Stimulated activated naive B cell treated with anti-CD40 and anti-IgM and Interleukin-4, amounts not matched to agents 10 μg/mL and 1 μg/mL and 100 μg/mL, for 72 hours (primary cell): ENCODE measurements around the gene SPIRE2.
A peak's percentile ranks its signal among the peaks of the same experiment; 100 is the strongest.
"Not testable (repeated sequence)": the region's sequence is repeated elsewhere in the genome, so short reads cannot be mapped to it uniquely, and the experiment has no call there.

ENCODE experiments used
- ATAC-seq, 2 donors: fragments of 150-1000 bp; cut with Tn5 transposase; replicated peaks; 2 replicates each; pipeline ENCODE4 v1.10.0; 2021; ENCODE audit warnings: moderate library complexity in 1 of 2
- DNase-seq: peaks from one replicate; pipeline ENCODE4 v3.0.0; 2021
- H3K27ac Mint-ChIP-seq: one replicate; pipeline ENCODE4 v1.8.0; 2022; ENCODE audit warnings: mild to moderate bottlenecking, mixed read lengths
- H3K27me3 Mint-ChIP-seq, 2 donors: one replicate each; pipeline ENCODE4 v1.8.0; 2022; ENCODE audit warnings: mixed read lengths in 2 of 2
- H3K36me3 Mint-ChIP-seq, 2 donors: one replicate each; pipeline ENCODE4 v1.8.0; 2022; ENCODE audit warnings: mixed read lengths in 2 of 2, mild to moderate bottlenecking in 1 of 2
- H3K4me1 Mint-ChIP-seq, 2 donors: one replicate each; pipeline ENCODE4 v1.8.0; 2022; ENCODE audit warnings: mixed read lengths in 2 of 2, mild to moderate bottlenecking in 1 of 2
- H3K4me3 Mint-ChIP-seq, 2 donors: one replicate each; pipeline ENCODE4 v1.8.0; 2022; ENCODE audit warnings: mild to moderate bottlenecking in 2 of 2, mixed read lengths in 2 of 2, moderate library complexity in 1 of 2
- H3K9me3 Mint-ChIP-seq, 2 donors: one replicate each; pipeline ENCODE4 v1.8.0; 2022; ENCODE audit warnings: mixed read lengths in 2 of 2, mild to moderate bottlenecking in 1 of 2

SPIRE2 gene

GRCh38 chr16:89828199-89828869 lies at the start of gene SPIRE2:
Gene SPIRE2 (plus strand): TSS chr16:89828475. CDS start chr16:89828551, 76 bp downstream.
- peaks cover 32 to 56% of the 10 kb centered on the region in 2 donors for H3K27me3 Mint-ChIP-seq
- H3K4me1 Mint-ChIP-seq: peaks cover 0 to 6% of the 10 kb centered on the region in 2 donors
- DNase-seq (peak; percentile 54), ATAC-seq (peak; percentile 90 to 93)
- H3K9me3 Mint-ChIP-seq: no peaks in the 10 kb centered on the region
- H3K36me3 Mint-ChIP-seq: peaks cover 0 to 9% of the 10 kb centered on the region in 2 donors
- peak within 1 kb of the TSS; percentile 41 to 60 for H3K4me3 Mint-ChIP-seq
- no peak within 1 kb of the TSS for H3K27ac Mint-ChIP-seq

GRCh38 chr16:89779231-89779908 lies 48.9 kb upstream of the SPIRE2 start:
- DNase-seq (no peak), ATAC-seq (no peak)
- Mint-ChIP-seq H3K4me3 (no peak overlapping the region), H3K9me3 (no peaks in the 10 kb centered on the region), H3K36me3 (peaks cover 26 to 39% of the 10 kb centered on the region in 2 donors), H3K27ac (no peak overlapping the region), H3K27me3 (no peaks in the 10 kb centered on the region), H3K4me1 (peaks cover 0 to 4% of the 10 kb centered on the region in 2 donors)

GRCh38 chr16:89779909-89780305 lies 48.4 kb upstream of the SPIRE2 start:
- no peaks in the 10 kb centered on the region for H3K9me3 Mint-ChIP-seq
- ATAC-seq (no peak), DNase-seq (no peak)
- no peak overlapping the region for H3K27ac Mint-ChIP-seq
- H3K4me1 Mint-ChIP-seq: peaks cover 0 to 4% of the 10 kb centered on the region in 2 donors
- H3K4me3 Mint-ChIP-seq: no peak overlapping the region
- peaks cover 31 to 44% of the 10 kb centered on the region in 2 donors for H3K36me3 Mint-ChIP-seq
- H3K27me3 Mint-ChIP-seq: no peaks in the 10 kb centered on the region

GRCh38 chr16:89782489-89782888 lies 45.8 kb upstream of the SPIRE2 start:
- no peak for DNase-seq
- Mint-ChIP-seq H3K27ac (no peak overlapping the region), H3K27me3 (no peaks in the 10 kb centered on the region), H3K4me1 (peaks cover 0 to 2% of the 10 kb centered on the region in 2 donors), H3K9me3 (no peaks in the 10 kb centered on the region), H3K4me3 (no peak overlapping the region), H3K36me3 (peaks cover 33 to 49% of the 10 kb centered on the region in 2 donors)
- no peak for ATAC-seq

- H3K4me1 Mint-ChIP-seq, ATAC-seq, DNase-seq, H3K27ac Mint-ChIP-seq, H3K9me3 Mint-ChIP-seq, H3K4me3 Mint-ChIP-seq, H3K27me3 Mint-ChIP-seq: not testable (repeated sequence)
- peaks cover 36 to 51% of the 10 kb centered on the region in 2 donors for H3K36me3 Mint-ChIP-seq
These were observed 44.3 kb upstream of the SPIRE2 start for GRCh38 chr16:89783952-89784351.

- Mint-ChIP-seq H3K36me3 (peaks cover 37 to 52% of the 10 kb centered on the region in 2 donors), H3K4me3 (no peak overlapping the region)
These were observed 43.9 kb upstream of the SPIRE2 start for GRCh38 chr16:89784406-89784805.

GRCh38 chr16:89785523-89786155 lies 42.6 kb upstream of the SPIRE2 start:
- H3K27ac Mint-ChIP-seq: no peak overlapping the region
- H3K36me3 Mint-ChIP-seq: peaks cover 40 to 50% of the 10 kb centered on the region in 2 donors
- H3K27me3 Mint-ChIP-seq: no peaks in the 10 kb centered on the region
- H3K4me1 Mint-ChIP-seq: peaks cover 0 to 2% of the 10 kb centered on the region in 2 donors
- no peak overlapping the region for H3K4me3 Mint-ChIP-seq
- ATAC-seq (no peak), DNase-seq (no peak)
- H3K9me3 Mint-ChIP-seq: no peaks in the 10 kb centered on the region

More at GRCh38 chr16:89784406-89784805, 43.9 kb upstream of the SPIRE2 start:
- Mint-ChIP-seq H3K9me3 (no peaks in the 10 kb centered on the region), H3K4me1 (peaks cover 0 to 2% of the 10 kb centered on the region in 2 donors), H3K27ac (no peak overlapping the region), H3K27me3 (no peaks in the 10 kb centered on the region)
- ATAC-seq (no peak), DNase-seq (no peak)

GRCh38 chr16:89786474-89787364 lies 41.6 kb upstream of the SPIRE2 start:
- peaks cover 0 to 2% of the 10 kb centered on the region in 2 donors for H3K4me1 Mint-ChIP-seq
- no peaks in the 10 kb centered on the region for H3K9me3 Mint-ChIP-seq
- H3K27ac Mint-ChIP-seq: no peak overlapping the region
- DNase-seq (no peak), ATAC-seq (no peak)
- H3K27me3 Mint-ChIP-seq: no peaks in the 10 kb centered on the region
- no peak overlapping the region for H3K4me3 Mint-ChIP-seq
- peaks cover 44 to 59% of the 10 kb centered on the region in 2 donors for H3K36me3 Mint-ChIP-seq

- no peaks in the 10 kb centered on the region for H3K27me3 Mint-ChIP-seq
- peaks cover 50 to 62% of the 10 kb centered on the region in 2 donors for H3K36me3 Mint-ChIP-seq
- no peaks in the 10 kb centered on the region for H3K9me3 Mint-ChIP-seq
- H3K27ac Mint-ChIP-seq: no peak overlapping the region
- DNase-seq (no peak), ATAC-seq (no peak)
- peaks cover 0 to 2% of the 10 kb centered on the region in 2 donors for H3K4me1 Mint-ChIP-seq
- no peak overlapping the region for H3K4me3 Mint-ChIP-seq
These were observed 40.9 kb upstream of the SPIRE2 start for GRCh38 chr16:89787365-89787805.

- ATAC-seq (no peak), DNase-seq (no peak)
- Mint-ChIP-seq H3K27ac (no peak overlapping the region), H3K36me3 (peaks cover 41 to 56% of the 10 kb centered on the region in 2 donors), H3K27me3 (no peaks in the 10 kb centered on the region), H3K4me1 (peaks cover 0 to 2% of the 10 kb centered on the region in 2 donors), H3K9me3 (no peaks in the 10 kb centered on the region), H3K4me3 (no peak overlapping the region)
These were observed 36.8 kb upstream of the SPIRE2 start for GRCh38 chr16:89791278-89791995.

- H3K4me1 Mint-ChIP-seq, ATAC-seq, H3K27me3 Mint-ChIP-seq, H3K4me3 Mint-ChIP-seq, H3K27ac Mint-ChIP-seq, H3K9me3 Mint-ChIP-seq: not testable (repeated sequence)
- DNase-seq: peak; percentile 17
- H3K36me3 Mint-ChIP-seq: peaks cover 41 to 60% of the 10 kb centered on the region in 2 donors
These were observed 35.2 kb upstream of the SPIRE2 start for GRCh38 chr16:89793092-89793491.

GRCh38 chr16:89793955-89794354 lies 34.3 kb upstream of the SPIRE2 start:
- Mint-ChIP-seq H3K4me1 (peaks cover 0 to 2% of the 10 kb centered on the region in 2 donors), H3K36me3 (peaks cover 48 to 67% of the 10 kb centered on the region in 2 donors), H3K9me3 (no peaks in the 10 kb centered on the region), H3K4me3 (no peak overlapping the region), H3K27ac (no peak overlapping the region), H3K27me3 (no peaks in the 10 kb centered on the region)
- no peak for ATAC-seq
- no peak for DNase-seq

GRCh38 chr16:89795676-89796075 lies 32.6 kb upstream of the SPIRE2 start:
- DNase-seq (no peak), ATAC-seq (no peak)
- Mint-ChIP-seq H3K9me3 (no peaks in the 10 kb centered on the region), H3K27me3 (no peaks in the 10 kb centered on the region), H3K4me3 (no peak overlapping the region), H3K36me3 (peaks cover 40 to 69% of the 10 kb centered on the region in 2 donors), H3K27ac (no peak overlapping the region), H3K4me1 (peaks cover 0 to 2% of the 10 kb centered on the region in 2 donors)
